RWPE1 (cell line): ENCODE measurements around the gene SLC4A3.

Source experiments
- CTCF ChIA-PET: fragments of 350-600 bp; sonication (Branson Sonifier 250); formaldehyde crosslinking; extraction: SDS; loops from one replicate; lab custom pipeline; 2021; lab: Yijun Ruan, JAX
- POLR2A ChIA-PET: fragments of 400-600 bp; formaldehyde crosslinking; extraction: SDS; loops from one replicate; lab custom pipeline; 2020; ENCODE audit warnings: antibody characterized with exemption; ENCODE audit not compliant: low non-redundant PET; lab: Yijun Ruan, JAX
- DNase-seq: peaks from one replicate; pipeline ENCODE4 v3.0.0; 2012; ENCODE audit warnings: low spot score
- H3K27ac ChIP-seq: fragments of 450-650 bp; 2 replicates; pipeline ENCODE4 v1.5.1; 2017
- CTCF ChIP-seq: fragments of 450-650 bp; conservative IDR thresholded peaks from 2 replicates; pipeline ENCODE4 v1.5.1; 2017; ENCODE audit warnings: low read depth, mild to moderate bottlenecking

SLC4A3 gene

GRCh38 chr2:219619235-219619634, 8.2 kb upstream of the SLC4A3 start:
- no peak for DNase-seq
- POLR2A ChIA-PET: no interaction called here
- TF ChIP-seq CTCF: no peak
- CTCF ChIA-PET: interaction anchor here (0.5 kb wide), 1 partner anchor 71 kb away, joined by 3 read pairs; no protein-coding TSS in a partner anchor
- H3K27ac ChIP-seq: no peak overlapping the region

DNA sequence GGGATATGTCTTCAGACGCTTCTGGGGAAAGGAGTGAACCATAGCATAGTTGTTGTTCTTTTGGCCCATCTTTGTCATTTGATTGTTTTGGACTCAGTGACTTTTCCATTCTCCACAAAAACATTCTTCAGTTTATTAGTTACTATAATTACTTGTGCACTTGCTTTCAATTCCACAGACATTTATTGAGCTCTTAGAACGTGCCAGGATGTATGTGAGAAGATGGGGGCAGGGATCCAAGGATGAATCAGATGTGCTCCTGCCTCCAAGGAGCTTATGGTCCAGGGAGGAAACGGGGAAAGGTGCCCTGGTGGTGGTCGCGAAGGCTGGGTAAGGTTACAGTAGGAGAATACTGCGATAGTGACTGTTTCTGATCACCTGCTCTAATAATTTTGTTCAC, 6.9 kb upstream of the SLC4A3 start:
- CTCF ChIA-PET: interaction anchor here (0.6 kb wide), 1 partner anchor 18 kb away, joined by 4 read pairs; no protein-coding TSS in a partner anchor
- POLR2A ChIA-PET: no interaction called here

GRCh38 chr2:219621935-219622334, 5.5 kb upstream of the SLC4A3 start:
- DNase-seq: no peak
- no peak overlapping the region for H3K27ac ChIP-seq
- POLR2A ChIA-PET: no interaction called here
- no peak for TF ChIP-seq CTCF
- CTCF ChIA-PET: no interaction called here

More for the DNA sequence above, 6.9 kb upstream of the SLC4A3 start:
- H3K27ac ChIP-seq: no peak overlapping the region
- DNase-seq: no peak
- TF ChIP-seq CTCF: no peak

DNA sequence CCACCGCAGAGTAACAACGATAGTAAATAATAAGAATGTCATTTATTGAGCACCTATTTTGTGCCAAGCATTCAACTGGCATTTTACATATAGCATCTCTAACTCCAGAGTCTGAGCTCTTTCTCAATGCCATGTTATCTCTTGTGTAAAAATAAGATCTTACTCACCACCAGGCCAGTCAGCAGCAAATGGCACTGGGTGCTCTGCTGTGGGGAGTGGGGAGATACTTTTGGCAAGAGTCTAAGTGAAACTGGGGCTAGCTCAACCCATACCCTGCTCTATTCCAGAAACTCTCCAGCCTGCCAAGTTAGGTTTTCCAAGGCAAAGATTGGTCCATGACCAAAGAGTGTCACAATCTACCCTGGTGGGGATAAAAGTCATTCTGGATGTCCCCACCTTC, 5.0 kb upstream of the SLC4A3 start:
- no peak overlapping the region for H3K27ac ChIP-seq
- ChIA-PET CTCF (interaction anchor here (0.5 kb wide), 1 partner anchor 1783 kb away, joined by 3 read pairs; no protein-coding TSS in a partner anchor), POLR2A (no interaction called here)
- no peak for TF ChIP-seq CTCF
- no peak for DNase-seq

- no peak overlapping the region for H3K27ac ChIP-seq
- no peak for TF ChIP-seq CTCF
- DNase-seq: no peak
- ChIA-PET CTCF (interaction anchor here (0.6 kb wide), 1 partner anchor 87 kb away, joined by 3 read pairs; no protein-coding TSS in a partner anchor), POLR2A (no interaction called here)
Observed at GRCh38 chr2:219624565-219624964, 2.9 kb upstream of the SLC4A3 start.

- ChIA-PET POLR2A (no interaction called here), CTCF (no interaction called here)
- H3K27ac ChIP-seq: no peak overlapping the region
- no peak for DNase-seq
- TF ChIP-seq CTCF: no peak
Observed at GRCh38 chr2:219625179-219625578, 2.3 kb upstream of the SLC4A3 start.

GRCh38 chr2:219626540-219626939, 890 bp upstream of the SLC4A3 start:
- POLR2A ChIA-PET: no interaction called here
- CTCF ChIA-PET: interaction anchor here (0.6 to 1.1 kb wide), 3 partner anchors 16 to 1119 kb away, joined by 3 to 4 read pairs (median 4); no protein-coding TSS in a partner anchor
- no peak for TF ChIP-seq CTCF
- DNase-seq: no peak
- no peak overlapping the region for H3K27ac ChIP-seq
